D721Med (cell line): Measurements from ENCODE around the gene SLC13A4.

ENCODE experiments used
- DNase-seq: peaks from one replicate; pipeline ENCODE4 v3.0.0; 2011; ENCODE audit warnings: low spot score; ENCODE audit not compliant: insufficient read length
- FAIRE-seq: peaks from 2 replicates; lab custom pipeline; 2011; peaks lifted over from hg19 to GRCh38; lab: Jason Lieb, UNC
- CTCF ChIP-seq: IDR thresholded peaks from 2 replicates; pipeline ENCODE4 v1.5.1; 2012; ENCODE audit warnings: mild to moderate bottlenecking, control low read depth; ENCODE audit not compliant: insufficient read depth; ENCODE audit errors: missing control alignments

Gene SLC13A4

GRCh38 chr7:135731131-135731530, 3.1 kb upstream of the SLC13A4 start:
- TF ChIP-seq CTCF: no peak
- no peak for DNase-seq
- no peak for FAIRE-seq

GRCh38 chr7:135729230-135729629, 1.2 kb upstream of the SLC13A4 start:
- TF ChIP-seq CTCF: no peak
- FAIRE-seq (no peak), DNase-seq (no peak)

GRCh38 chr7:135726911-135727673, 894 bp downstream of the SLC13A4 start:
- FAIRE-seq (no peak), DNase-seq (no peak)
- TF ChIP-seq CTCF: no peak

GRCh38 chr7:135726276-135726788, 1.7 kb downstream of the SLC13A4 start:
- FAIRE-seq (no peak), DNase-seq (no peak)
- TF ChIP-seq CTCF: no peak

GRCh38 chr7:135723411-135723810, 4.6 kb downstream of the SLC13A4 start:
- TF ChIP-seq CTCF: no peak
- FAIRE-seq: no peak
- DNase-seq: no peak

GRCh38 chr7:135721198-135721820, 6.7 kb downstream of the SLC13A4 start:
- FAIRE-seq (no peak), DNase-seq (no peak)
- TF ChIP-seq CTCF: no peak

- no peak for FAIRE-seq
- no peak for TF ChIP-seq CTCF
- no peak for DNase-seq
Observed at GRCh38 chr7:135719688-135720087, 8.3 kb downstream of the SLC13A4 start.
